ENCODE results near the gene FGF5. TPM values are rescaled to one million over a fixed set of nuclear protein-coding genes. Genes with fewer than 3 reads are reported as not detected.
A peak's percentile ranks its signal among the peaks of the same experiment; 100 is the strongest.

The FGF5 gene
- total RNA-seq, 1 donor from 2014 or later, result 2.1 TPM

DNA sequence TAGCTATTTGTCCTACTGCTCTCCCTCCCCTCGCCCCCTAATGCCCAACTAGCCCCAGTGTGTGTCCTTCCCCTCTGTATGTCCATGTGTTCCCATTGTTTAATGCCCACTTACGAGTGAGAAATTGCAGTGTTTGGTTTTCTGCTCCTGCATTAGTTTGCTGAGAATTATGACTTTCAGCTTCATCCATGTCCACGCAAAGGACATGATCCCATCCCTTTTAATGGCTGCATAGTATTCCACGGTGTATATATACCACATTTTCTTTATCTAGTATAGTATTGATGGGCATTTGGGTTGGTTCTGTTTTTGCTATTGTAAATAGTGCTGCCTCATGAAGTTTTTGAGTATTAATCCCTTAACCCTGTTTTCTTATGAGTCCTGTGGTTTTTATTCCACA, 35.4 kb downstream of the FGF5 start:
- no peak overlapping the region for H3K4me3 ChIP-seq (ENCODE audit: insufficient read depth, low read depth, low read length)
- no peaks in the 10 kb centered on the region for H3K9me3 Mint-ChIP-seq (ENCODE audit: unreplicated experiment)
- DNase-seq (ENCODE audit: low read depth) (no peak), FAIRE-seq (no peak)
- no peak overlapping the region for H3K4me3 Mint-ChIP-seq (ENCODE audit: unreplicated experiment)
- H3K9me3 ChIP-seq (ENCODE audit: insufficient read depth, low read depth, low read length), result no peaks in the 10 kb centered on the region
- H3K36me3 ChIP-seq (ENCODE audit: insufficient read depth, low read length), result no peaks in the 10 kb centered on the region
- H3K27me3 Mint-ChIP-seq (ENCODE audit: low read depth, unreplicated experiment), result peaks cover 1% of the 10 kb centered on the region
- no peaks in the 10 kb centered on the region for H3K36me3 Mint-ChIP-seq (ENCODE audit: low read depth, unreplicated experiment)
- H3K9ac ChIP-seq (ENCODE audit: low read length), result no peak overlapping the region
- H3K27ac Mint-ChIP-seq (ENCODE audit: unreplicated experiment), result no peak overlapping the region
- H2AFZ ChIP-seq (ENCODE audit: low read depth, low read length), result no peak overlapping the region
- H4K20me1 ChIP-seq (ENCODE audit: insufficient read depth, low read length), result no peaks in the 10 kb centered on the region
- TF ChIP-seq, protein P1, sequence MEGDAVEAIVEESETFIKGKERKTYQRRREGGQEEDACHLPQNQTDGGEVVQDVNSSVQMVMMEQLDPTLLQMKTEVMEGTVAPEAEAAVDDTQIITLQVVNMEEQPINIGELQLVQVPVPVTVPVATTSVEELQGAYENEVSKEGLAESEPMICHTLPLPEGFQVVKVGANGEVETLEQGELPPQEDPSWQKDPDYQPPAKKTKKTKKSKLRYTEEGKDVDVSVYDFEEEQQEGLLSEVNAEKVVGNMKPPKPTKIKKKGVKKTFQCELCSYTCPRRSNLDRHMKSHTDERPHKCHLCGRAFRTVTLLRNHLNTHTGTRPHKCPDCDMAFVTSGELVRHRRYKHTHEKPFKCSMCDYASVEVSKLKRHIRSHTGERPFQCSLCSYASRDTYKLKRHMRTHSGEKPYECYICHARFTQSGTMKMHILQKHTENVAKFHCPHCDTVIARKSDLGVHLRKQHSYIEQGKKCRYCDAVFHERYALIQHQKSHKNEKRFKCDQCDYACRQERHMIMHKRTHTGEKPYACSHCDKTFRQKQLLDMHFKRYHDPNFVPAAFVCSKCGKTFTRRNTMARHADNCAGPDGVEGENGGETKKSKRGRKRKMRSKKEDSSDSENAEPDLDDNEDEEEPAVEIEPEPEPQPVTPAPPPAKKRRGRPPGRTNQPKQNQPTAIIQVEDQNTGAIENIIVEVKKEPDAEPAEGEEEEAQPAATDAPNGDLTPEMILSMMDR (IDR thresholded peaks at IDR 0.05; ENCODE audit: insufficient read depth, low read depth, low read length), result no peak
- no peak for TF ChIP-seq EZH2 (IDR thresholded peaks at IDR 0.05; ENCODE audit: insufficient read depth, low read length)
- H3K4me1 Mint-ChIP-seq (ENCODE audit: low read depth, unreplicated experiment), result peaks cover 19% of the 10 kb centered on the region
- H3K4me1 ChIP-seq (ENCODE audit: insufficient read depth, low read length), result peaks cover 20% of the 10 kb centered on the region
- no peaks in the 10 kb centered on the region for H3K79me2 ChIP-seq (ENCODE audit: insufficient read depth, low read length)
- no peak overlapping the region for H3K4me2 ChIP-seq (ENCODE audit: low read length)
- H3K27ac ChIP-seq (ENCODE audit: low read depth, low read length), result no peak overlapping the region
- no peaks in the 10 kb centered on the region for H3K27me3 ChIP-seq (ENCODE audit: insufficient read depth, low read length)

DNA sequence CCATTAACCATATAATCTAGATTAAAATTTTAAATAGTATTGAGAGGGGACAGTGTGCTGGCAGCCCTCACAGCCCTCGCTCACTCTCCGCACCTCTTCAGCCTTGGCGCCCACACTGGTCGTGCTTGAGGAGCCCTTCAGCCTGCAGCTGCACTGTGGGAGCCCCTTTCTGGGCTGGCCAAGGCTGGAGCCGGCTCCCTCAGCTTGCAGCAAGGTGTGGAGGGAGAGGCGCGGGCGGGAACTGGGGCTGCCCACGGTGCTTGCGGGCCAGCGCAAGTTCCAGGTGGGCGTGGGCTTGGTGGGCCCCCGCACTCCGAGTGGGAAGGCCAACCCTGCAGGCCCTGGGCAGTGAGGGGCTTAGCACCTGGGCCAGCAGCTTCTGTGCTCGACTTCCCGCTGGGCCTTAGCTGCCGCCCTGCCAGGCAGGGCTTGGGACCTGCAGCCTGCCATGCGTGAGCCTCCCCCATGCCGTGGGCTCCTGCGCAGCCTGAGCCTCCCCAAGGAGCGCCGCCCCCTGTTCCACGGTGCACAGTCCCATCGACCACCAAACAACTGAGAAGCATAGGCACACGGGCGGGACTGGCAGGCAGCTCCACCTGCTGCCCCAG, 36.3 kb downstream of the FGF5 start:
- Histone ChIP-seq H3K4me1 (ENCODE audit: insufficient read depth, low read length) (peaks cover 29% of the 10 kb centered on the region), H3K27me3 (ENCODE audit: insufficient read depth, low read length) (no peaks in the 10 kb centered on the region), H3K4me2 (ENCODE audit: low read length) (no peak overlapping the region), H3K4me3 (ENCODE audit: insufficient read depth, low read depth, low read length) (no peak overlapping the region), H2AFZ (ENCODE audit: low read depth, low read length) (no peak overlapping the region), H3K79me2 (ENCODE audit: insufficient read depth, low read length) (no peaks in the 10 kb centered on the region), H3K27ac (ENCODE audit: low read depth, low read length) (no peak overlapping the region), H3K9me3 (ENCODE audit: insufficient read depth, low read depth, low read length) (no peaks in the 10 kb centered on the region), H3K36me3 (ENCODE audit: insufficient read depth, low read length) (no peaks in the 10 kb centered on the region), H3K9ac (ENCODE audit: low read length) (no peak overlapping the region), H4K20me1 (ENCODE audit: insufficient read depth, low read length) (no peaks in the 10 kb centered on the region)
- DNase-seq (ENCODE audit: low read depth), result no peak
- Mint-ChIP-seq H3K36me3 (ENCODE audit: low read depth, unreplicated experiment) (no peaks in the 10 kb centered on the region), H3K27me3 (ENCODE audit: low read depth, unreplicated experiment) (peaks cover 1% of the 10 kb centered on the region), H3K4me1 (ENCODE audit: low read depth, unreplicated experiment) (peaks cover 26% of the 10 kb centered on the region), H3K9me3 (ENCODE audit: unreplicated experiment) (no peaks in the 10 kb centered on the region), H3K4me3 (ENCODE audit: unreplicated experiment) (no peak overlapping the region), H3K27ac (ENCODE audit: unreplicated experiment) (no peak overlapping the region)
- FAIRE-seq, result no peak
- TF ChIP-seq, protein P1 (IDR thresholded peaks at IDR 0.05; ENCODE audit: insufficient read depth, low read depth, low read length), result no peak
- no peak for TF ChIP-seq EZH2 (IDR thresholded peaks at IDR 0.05; ENCODE audit: insufficient read depth, low read length)

DNA sequence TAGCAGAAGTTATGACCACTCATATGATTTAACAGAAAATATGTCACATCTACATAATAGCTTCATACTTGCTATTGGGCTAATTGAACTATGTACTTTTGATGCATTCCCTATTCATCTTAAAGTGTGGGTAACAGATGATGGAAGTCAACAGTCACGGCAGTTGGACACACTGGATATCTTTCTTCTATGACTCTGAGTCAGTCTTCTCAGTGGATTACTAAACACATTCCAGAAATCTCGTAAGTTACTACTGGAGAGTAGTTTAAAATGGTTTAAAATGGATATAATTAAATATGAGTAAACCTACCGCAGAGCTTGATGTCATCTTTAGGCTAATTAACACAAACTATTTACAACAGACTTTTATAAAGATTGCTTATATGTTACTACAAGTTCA, 39.0 kb downstream of the FGF5 start:
- H4K20me1 ChIP-seq (ENCODE audit: insufficient read depth, low read length), result no peaks in the 10 kb centered on the region
- peak; percentile 98 for FAIRE-seq
- no peaks in the 10 kb centered on the region for H3K9me3 Mint-ChIP-seq (ENCODE audit: unreplicated experiment)
- H3K36me3 Mint-ChIP-seq (ENCODE audit: low read depth, unreplicated experiment), result no peaks in the 10 kb centered on the region
- peak; percentile 83 for DNase-seq (ENCODE audit: low read depth)
- H3K27ac ChIP-seq (ENCODE audit: low read depth, low read length), result peak overlapping the region; percentile 95
- peaks cover 52% of the 10 kb centered on the region for H3K4me1 ChIP-seq (ENCODE audit: insufficient read depth, low read length)
- H3K79me2 ChIP-seq (ENCODE audit: insufficient read depth, low read length), result no peaks in the 10 kb centered on the region
- peak overlapping the region; percentile 94 for H3K27ac Mint-ChIP-seq (ENCODE audit: unreplicated experiment)
- no peak overlapping the region for H3K4me3 ChIP-seq (ENCODE audit: insufficient read depth, low read depth, low read length)
- H3K9ac ChIP-seq (ENCODE audit: low read length), result peak overlapping the region; percentile 55
- H3K4me3 Mint-ChIP-seq (ENCODE audit: unreplicated experiment), result no peak overlapping the region
- H3K36me3 ChIP-seq (ENCODE audit: insufficient read depth, low read length), result no peaks in the 10 kb centered on the region
- no peaks in the 10 kb centered on the region for H3K9me3 ChIP-seq (ENCODE audit: insufficient read depth, low read depth, low read length)
- H3K4me1 Mint-ChIP-seq (ENCODE audit: low read depth, unreplicated experiment), result peaks cover 47% of the 10 kb centered on the region
- TF ChIP-seq, protein P1 (IDR thresholded peaks at IDR 0.05; ENCODE audit: insufficient read depth, low read depth, low read length), result no peak
- TF ChIP-seq EZH2 (IDR thresholded peaks at IDR 0.05; ENCODE audit: insufficient read depth, low read length), result no peak
- peak overlapping the region; percentile 82 for H3K4me2 ChIP-seq (ENCODE audit: low read length)
- no peaks in the 10 kb centered on the region for H3K27me3 ChIP-seq (ENCODE audit: insufficient read depth, low read length)
- no peak overlapping the region for H2AFZ ChIP-seq (ENCODE audit: low read depth, low read length)
- no peaks in the 10 kb centered on the region for H3K27me3 Mint-ChIP-seq (ENCODE audit: low read depth, unreplicated experiment)

All from astrocyte (in vitro differentiated cells and primary cell).